ENCODE measurements around the gene LSAMP. TPM values are rescaled to one million over a fixed set of nuclear protein-coding genes. Genes with fewer than 3 reads are reported as not detected.

The LSAMP gene
- total RNA-seq, 1 donor, result 3.3 TPM

GRCh38 chr3:116145613-116146012 is 299.7 kb downstream of the LSAMP start:
- no peak for TF ChIP-seq CTCF (IDR thresholded peaks at IDR 0.05; ENCODE audit: extremely low read depth, low read depth, low read length)
- DNase-seq (ENCODE audit: insufficient read length, low spot score, missing footprints), result no peak
- H3K36me3 ChIP-seq (ENCODE audit: insufficient read depth, low read length), result no peaks in the 10 kb centered on the region
- no peaks in the 10 kb centered on the region for H3K9me3 ChIP-seq (ENCODE audit: low read depth, low read length)
- H4K20me1 ChIP-seq (ENCODE audit: insufficient read depth, low read length), result no peaks in the 10 kb centered on the region
- H3K27ac ChIP-seq (ENCODE audit: low read depth, low read length), result no peak overlapping the region
- no peak overlapping the region for H3K4me2 ChIP-seq (ENCODE audit: insufficient read depth, low read length)
- H3K27me3 ChIP-seq (ENCODE audit: insufficient read depth, low read length), result no peaks in the 10 kb centered on the region
- H2AFZ ChIP-seq (ENCODE audit: low read length), result no peak overlapping the region
- no peak overlapping the region for H3K4me3 ChIP-seq (ENCODE audit: insufficient read depth, low read length)
- no peaks in the 10 kb centered on the region for H3K4me1 ChIP-seq (ENCODE audit: insufficient read depth, low read length)
- H3K79me2 ChIP-seq (ENCODE audit: insufficient read depth, low read length), result no peaks in the 10 kb centered on the region

- Histone ChIP-seq H3K27ac (ENCODE audit: low read depth, low read length) (no peak overlapping the region), H3K4me1 (ENCODE audit: insufficient read depth, low read length) (no peaks in the 10 kb centered on the region), H3K4me3 (ENCODE audit: insufficient read depth, low read length) (no peak overlapping the region), H3K27me3 (ENCODE audit: insufficient read depth, low read length) (no peaks in the 10 kb centered on the region), H3K4me2 (ENCODE audit: insufficient read depth, low read length) (no peak overlapping the region), H4K20me1 (ENCODE audit: insufficient read depth, low read length) (no peaks in the 10 kb centered on the region), H3K36me3 (ENCODE audit: insufficient read depth, low read length) (no peaks in the 10 kb centered on the region), H3K9me3 (ENCODE audit: low read depth, low read length) (no peaks in the 10 kb centered on the region), H2AFZ (ENCODE audit: low read length) (no peak overlapping the region), H3K79me2 (ENCODE audit: insufficient read depth, low read length) (no peaks in the 10 kb centered on the region)
- no peak for DNase-seq (ENCODE audit: insufficient read length, low spot score, missing footprints)
- TF ChIP-seq CTCF (IDR thresholded peaks at IDR 0.05; ENCODE audit: extremely low read depth, low read depth, low read length), result no peak
Measured at GRCh38 chr3:116141724-116142123, 303.6 kb downstream of the LSAMP start.

GRCh38 chr3:116140100-116140689 is 305.1 kb downstream of the LSAMP start:
- no peaks in the 10 kb centered on the region for H3K9me3 ChIP-seq (ENCODE audit: low read depth, low read length)
- DNase-seq (ENCODE audit: insufficient read length, low spot score, missing footprints), result no peak
- H4K20me1 ChIP-seq (ENCODE audit: insufficient read depth, low read length), result no peaks in the 10 kb centered on the region
- peaks cover 3% of the 10 kb centered on the region for H3K4me1 ChIP-seq (ENCODE audit: insufficient read depth, low read length)
- no peak overlapping the region for H3K27ac ChIP-seq (ENCODE audit: low read depth, low read length)
- no peak overlapping the region for H3K4me2 ChIP-seq (ENCODE audit: insufficient read depth, low read length)
- no peaks in the 10 kb centered on the region for H3K79me2 ChIP-seq (ENCODE audit: insufficient read depth, low read length)
- H2AFZ ChIP-seq (ENCODE audit: low read length), result no peak overlapping the region
- H3K4me3 ChIP-seq (ENCODE audit: insufficient read depth, low read length), result no peak overlapping the region
- peak; percentile 71 for TF ChIP-seq CTCF (IDR thresholded peaks at IDR 0.05; ENCODE audit: extremely low read depth, low read depth, low read length)
- H3K27me3 ChIP-seq (ENCODE audit: insufficient read depth, low read length), result no peaks in the 10 kb centered on the region
- no peaks in the 10 kb centered on the region for H3K36me3 ChIP-seq (ENCODE audit: insufficient read depth, low read length)

DNA sequence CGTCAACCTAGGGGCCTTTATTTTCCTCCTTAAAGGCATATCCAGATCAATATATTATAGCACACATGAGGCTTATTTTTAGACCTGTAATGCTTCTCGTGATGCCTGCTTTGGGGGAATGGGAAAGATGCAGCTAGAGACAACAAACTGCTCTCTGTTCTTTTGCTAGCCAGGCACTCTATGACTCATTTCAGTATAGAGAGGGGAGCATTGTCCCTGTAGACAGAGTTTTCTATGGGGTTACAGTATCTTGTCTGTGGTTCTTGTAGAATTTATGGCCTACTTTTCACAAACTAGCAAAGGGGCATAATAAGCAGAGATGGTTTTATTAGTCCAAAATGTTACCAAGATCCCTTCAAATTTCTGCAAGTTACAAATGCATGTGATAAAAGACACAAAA is 305.6 kb downstream of the LSAMP start:
- Histone ChIP-seq H3K27me3 (ENCODE audit: insufficient read depth, low read length) (no peaks in the 10 kb centered on the region), H3K9me3 (ENCODE audit: low read depth, low read length) (no peaks in the 10 kb centered on the region), H4K20me1 (ENCODE audit: insufficient read depth, low read length) (no peaks in the 10 kb centered on the region), H3K4me1 (ENCODE audit: insufficient read depth, low read length) (peaks cover 3% of the 10 kb centered on the region), H2AFZ (ENCODE audit: low read length) (no peak overlapping the region), H3K4me3 (ENCODE audit: insufficient read depth, low read length) (no peak overlapping the region), H3K27ac (ENCODE audit: low read depth, low read length) (no peak overlapping the region), H3K79me2 (ENCODE audit: insufficient read depth, low read length) (no peaks in the 10 kb centered on the region), H3K36me3 (ENCODE audit: insufficient read depth, low read length) (no peaks in the 10 kb centered on the region), H3K4me2 (ENCODE audit: insufficient read depth, low read length) (no peak overlapping the region)
- no peak for DNase-seq (ENCODE audit: insufficient read length, low spot score, missing footprints)
- no peak for TF ChIP-seq CTCF (IDR thresholded peaks at IDR 0.05; ENCODE audit: extremely low read depth, low read depth, low read length)

Data from osteoblast (primary cell).